Ovary (tissue), 9 donors: ENCODE measurements around the gene KLHL2. TPM values are rescaled to one million over a fixed set of nuclear protein-coding genes. Genes with fewer than 3 reads are reported as not detected.

Experiments used
- DNase-seq, 5 donors: peaks; one replicate each; pipeline ENCODE4 v3.0.0-alpha.2; 2019 to 2020
- H3K27ac ChIP-seq, 2 donors: fragments of 200-600 bp; one replicate each; pipeline versions ENCODE4 v1.5.1 to v1.8.0; 2019 to 2022
- H3K27me3 ChIP-seq: fragments of 200-600 bp; one replicate; pipeline ENCODE4 v1.8.0; 2022
- H3K36me3 ChIP-seq: fragments of 200-600 bp; sonication (generic); one replicate; pipeline ENCODE4 v1.5.1; 2019
- H3K4me1 ChIP-seq: one replicate; pipeline ENCODE4 v1.8.1; 2013; ENCODE audit warnings: mild to moderate bottlenecking, moderate library complexity; ENCODE audit not compliant: insufficient read depth
- H3K4me3 ChIP-seq: fragments of 200-600 bp; sonication (generic); one replicate; pipeline ENCODE4 v1.5.1; 2017
- H3K9me3 ChIP-seq, 2 donors: fragments of 200-600 bp in 1 of 2; sonication (generic) in 1 of 2; one replicate each; pipeline versions ENCODE4 v1.5.1 to v1.8.1; 2013 to 2019; ENCODE audit warnings: mild to moderate bottlenecking in 1 of 2, moderate library complexity in 1 of 2
- CTCF ChIP-seq, 3 donors: fragments of 450-650 bp in 2 of 3; fragments of 200-600 bp in 1 of 3; IDR thresholded peaks; one replicate each; pipeline versions ENCODE4 v1.5.1 to v1.8.0; 2016 to 2022; ENCODE audit warnings: antibody characterized with exemption in 3 of 3, mild to moderate bottlenecking in 1 of 3
- EP300 ChIP-seq: sonication (generic); formaldehyde crosslinking; IDR thresholded peaks from one replicate; pipeline ENCODE4 v1.6.1; 2017; ENCODE audit warnings: antibody characterized with exemption
- POLR2A ChIP-seq: fragments of 450-650 bp; IDR thresholded peaks from one replicate; pipeline ENCODE4 v1.6.1; 2017; ENCODE audit warnings: antibody characterized with exemption, mild to moderate bottlenecking, moderate library complexity
- WGBS, 3 donors: extraction: QIAGEN DNeasy Blood & Tissue Kit in 1 of 3; methylation state at CpG; one replicate each; pipeline versions ENCODE4 v1.1.5 to v1.1.7; 2013 to 2017; 5-methylcytosine and 5-hydroxymethylcytosine counted together
- intact Hi-C, 4 donors: fragments of 100-400 bp; cut with DNase I; formaldehyde crosslinking; loops; one replicate each; pipeline versions ENCODE4 v1.11.0 to v1.15.1; 2022 to 2023
- polyA plus RNA-seq, 2 donors: library from polyadenylated mRNA; stranded (reverse); fragments of 200-250 nt in 1 of 2; fragments of 350-450 nt in 1 of 2; fragmentation: Illumina TruSeq in 1 of 2; extraction: RNeasy Lipid Tissue Mini Kit (QIAGEN cat#74804) in 1 of 2; gene quantifications; one replicate each; pipeline ENCODE4 v1.2.3, GENCODE V29; 2013 to 2014
- total RNA-seq, 7 donors: library from RNA; depleted of rRNA in 2 of 7; stranded (reverse); fragments of >200 nt in 2 of 7; fragmentation: NEBNext Ultra II Directional in 3 of 7; extraction: Animal tissue kit (Norgen Biotek cat#: 25700) in 3 of 7; gene quantifications; one replicate each; pipeline versions ENCODE4 v1.1.0 to v1.2.4, GENCODE V29; 2016 to 2023
- donor health status: DM: no; HTN: no; CAD: no; lungs with moderate emphysema.
- donor health status: DM: no; HTN: no; CAD: no.
- donor health status: Bipolar disorder and iron deficiency.
- donor health status: DM: yes; HTN: yes; CAD: no.
- donor health status: DM: no; HTN: no; CAD: no.
- donor health status: DM: yes; HTN: yes; CAD: no.

Gene KLHL2
- total and polyA plus RNA-seq, 9 donors: 7.2 to 19.3 (median 11.4) TPM

DNA sequence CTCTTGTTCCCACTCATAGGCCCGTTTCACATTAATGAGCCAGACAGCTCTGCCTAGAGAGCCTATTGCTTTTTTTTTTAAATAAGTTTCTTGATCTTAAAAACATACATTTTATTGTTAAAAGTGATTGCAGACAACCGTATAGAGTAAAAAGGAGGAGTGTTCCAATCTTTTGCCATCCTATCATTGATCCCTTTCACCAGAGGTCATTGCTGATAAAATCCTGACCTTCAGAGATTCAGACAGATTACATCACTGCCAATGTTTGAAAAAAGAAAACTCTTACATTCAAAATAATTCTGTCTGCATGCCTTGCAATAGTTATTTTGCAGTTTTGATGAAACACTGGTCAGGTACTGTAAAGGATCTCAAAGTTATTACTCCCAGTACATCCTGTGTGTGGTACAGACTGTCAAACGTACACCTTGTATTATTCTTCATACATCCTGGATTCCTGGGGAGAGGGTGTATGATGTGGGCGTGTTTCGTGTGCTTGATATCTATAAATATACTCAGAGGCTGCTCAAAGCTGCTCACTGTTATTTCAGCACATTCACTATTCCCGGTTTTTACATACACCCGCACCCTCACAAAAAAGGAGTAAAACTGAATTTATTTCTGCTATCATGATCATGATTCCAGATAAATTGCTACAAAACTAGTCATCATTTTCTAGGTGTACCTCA lies 15.4 kb upstream of the KLHL2 start:
- no peaks in the 10 kb centered on the region for H3K9me3 ChIP-seq
- no peak overlapping the region for H3K4me3 ChIP-seq
- DNase-seq: no peak
- WGBS, 3 donors: 55 to 66% (median 61%) methylated on average over 7 of the region's 7 CpGs
- no peak for TF ChIP-seq CTCF (IDR thresholded peaks at IDR 0.05)
- no peak for TF ChIP-seq EP300
- TF ChIP-seq POLR2A: no peak
- H3K4me1 ChIP-seq: no peaks in the 10 kb centered on the region
- intact Hi-C loops: no loop called here
- H3K27ac ChIP-seq: no peak overlapping the region
- no peaks in the 10 kb centered on the region for H3K36me3 ChIP-seq
- no peaks in the 10 kb centered on the region for H3K27me3 ChIP-seq

- Histone ChIP-seq H3K4me3 (no peak overlapping the region), H3K9me3 (no peaks in the 10 kb centered on the region), H3K4me1 (no peaks in the 10 kb centered on the region), H3K36me3 (no peaks in the 10 kb centered on the region), H3K27ac (no peak overlapping the region), H3K27me3 (no peaks in the 10 kb centered on the region)
- TF ChIP-seq EP300 (no peak), POLR2A (no peak), CTCF (IDR thresholded peaks at IDR 0.05) (no peak)
- intact Hi-C loops: no loop called here
- WGBS, 3 donors: 82 to 91% (median 90%) methylated on average over 1 of the region's 1 CpG
- DNase-seq: no peak
Observed at GRCh38 chr4:165192500-165192898, 14.9 kb upstream of the KLHL2 start.

- WGBS, 3 donors: 90 to 93% (median 91%) methylated on average over 4 of the region's 4 CpGs
- H3K4me1 ChIP-seq: no peaks in the 10 kb centered on the region
- H3K4me3 ChIP-seq: no peak overlapping the region
- no peaks in the 10 kb centered on the region for H3K9me3 ChIP-seq
- H3K27ac ChIP-seq: no peak overlapping the region
- no peak for DNase-seq
- intact Hi-C loops: no loop called here
- no peaks in the 10 kb centered on the region for H3K36me3 ChIP-seq
- no peaks in the 10 kb centered on the region for H3K27me3 ChIP-seq
- no peak for TF ChIP-seq CTCF (IDR thresholded peaks at IDR 0.05)
- TF ChIP-seq POLR2A: no peak
- no peak for TF ChIP-seq EP300
Observed at GRCh38 chr4:165192956-165193355, 14.4 kb upstream of the KLHL2 start.

DNA sequence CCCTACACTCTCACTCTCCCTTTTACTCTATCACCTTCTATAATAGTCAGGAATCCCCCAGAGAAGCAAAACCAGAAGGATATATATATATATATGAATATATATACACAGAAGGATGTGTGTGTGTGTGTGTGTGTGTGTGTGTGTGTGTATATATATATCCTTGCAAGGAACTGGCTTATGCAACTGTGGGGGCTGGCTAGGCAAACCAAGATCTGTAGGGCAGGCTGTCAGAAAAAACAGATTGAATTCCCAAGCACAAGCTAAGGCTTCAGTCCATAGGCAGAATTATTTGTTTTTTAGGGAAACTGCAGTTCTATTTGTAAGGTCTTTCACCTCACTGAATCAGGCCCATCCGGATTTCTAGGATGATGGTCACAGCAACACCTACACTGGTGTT lies 13.0 kb upstream of the KLHL2 start:
- H3K27me3 ChIP-seq: no peaks in the 10 kb centered on the region
- H3K4me1 ChIP-seq: no peaks in the 10 kb centered on the region
- no peak for DNase-seq
- no peak for TF ChIP-seq EP300
- TF ChIP-seq CTCF (IDR thresholded peaks at IDR 0.05): no peak
- TF ChIP-seq POLR2A: no peak
- 75 to 89% (median 83%) methylated on average over 1 of the region's 1 CpG for WGBS, 3 donors
- no peaks in the 10 kb centered on the region for H3K36me3 ChIP-seq
- no peak overlapping the region for H3K27ac ChIP-seq
- no peaks in the 10 kb centered on the region for H3K9me3 ChIP-seq
- intact Hi-C loops: no loop called here
- no peak overlapping the region for H3K4me3 ChIP-seq
